DND-41 (cell line): Measurements from ENCODE around the gene MEGF11.

ENCODE experiments used
- EZH2 ChIP-seq: IDR thresholded peaks from 3 replicates; pipeline ENCODE4 v1.6.1; 2012; ENCODE audit warnings: borderline replicate concordance, low read depth, mild to moderate bottlenecking, moderate library complexity, low read length, inconsistent platforms; ENCODE audit not compliant: severe bottlenecking
- TF ChIP-seq, protein P1 (sequence below): IDR thresholded peaks from 2 replicates; pipeline ENCODE4 v1.5.1; 2012; ENCODE audit warnings: borderline replicate concordance, low read length, moderate library complexity, mild to moderate bottlenecking; ENCODE audit not compliant: poor library complexity, severe bottlenecking; ENCODE audit errors: extremely low read depth

DNA sequence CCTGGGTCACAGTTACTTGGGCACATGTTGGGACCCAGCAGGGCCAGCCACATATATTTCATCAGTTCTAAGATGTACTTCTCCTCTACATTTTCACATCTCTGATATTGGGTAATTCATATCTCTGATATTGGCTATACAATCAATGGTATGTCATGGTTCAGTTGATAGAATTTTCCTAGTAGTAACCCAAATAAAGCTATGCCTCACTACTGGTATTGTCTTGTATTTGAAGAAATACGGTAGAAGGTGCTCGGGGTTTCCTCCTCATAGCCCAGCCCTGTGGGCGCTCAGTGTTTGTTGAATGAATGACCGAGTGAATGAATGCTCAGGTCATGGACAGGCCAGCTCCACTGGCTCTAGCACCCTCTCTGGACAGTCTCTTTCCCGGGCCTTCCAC, 290.2 kb downstream of the MEGF11 start:
- TF ChIP-seq, protein P1, sequence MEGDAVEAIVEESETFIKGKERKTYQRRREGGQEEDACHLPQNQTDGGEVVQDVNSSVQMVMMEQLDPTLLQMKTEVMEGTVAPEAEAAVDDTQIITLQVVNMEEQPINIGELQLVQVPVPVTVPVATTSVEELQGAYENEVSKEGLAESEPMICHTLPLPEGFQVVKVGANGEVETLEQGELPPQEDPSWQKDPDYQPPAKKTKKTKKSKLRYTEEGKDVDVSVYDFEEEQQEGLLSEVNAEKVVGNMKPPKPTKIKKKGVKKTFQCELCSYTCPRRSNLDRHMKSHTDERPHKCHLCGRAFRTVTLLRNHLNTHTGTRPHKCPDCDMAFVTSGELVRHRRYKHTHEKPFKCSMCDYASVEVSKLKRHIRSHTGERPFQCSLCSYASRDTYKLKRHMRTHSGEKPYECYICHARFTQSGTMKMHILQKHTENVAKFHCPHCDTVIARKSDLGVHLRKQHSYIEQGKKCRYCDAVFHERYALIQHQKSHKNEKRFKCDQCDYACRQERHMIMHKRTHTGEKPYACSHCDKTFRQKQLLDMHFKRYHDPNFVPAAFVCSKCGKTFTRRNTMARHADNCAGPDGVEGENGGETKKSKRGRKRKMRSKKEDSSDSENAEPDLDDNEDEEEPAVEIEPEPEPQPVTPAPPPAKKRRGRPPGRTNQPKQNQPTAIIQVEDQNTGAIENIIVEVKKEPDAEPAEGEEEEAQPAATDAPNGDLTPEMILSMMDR: no peak
- TF ChIP-seq EZH2: no peak
